ENCODE results near the gene LVRN.

The LVRN gene

GRCh38 chr5:115961381-115962238 lies 665 bp upstream of the LVRN start:
- no peak for DNase-seq (ENCODE audit: low spot score)

GRCh38 chr5:115962565-115963402 lies 509 bp downstream of the LVRN start:
- no peak for DNase-seq (ENCODE audit: low spot score)

- no peak for DNase-seq (ENCODE audit: low spot score)
Observed at GRCh38 chr5:115963566-115963965, 1.3 kb downstream of the LVRN start.

- no peak for DNase-seq (ENCODE audit: low spot score)
Observed at GRCh38 chr5:115968770-115969169, 6.5 kb downstream of the LVRN start.

DNA sequence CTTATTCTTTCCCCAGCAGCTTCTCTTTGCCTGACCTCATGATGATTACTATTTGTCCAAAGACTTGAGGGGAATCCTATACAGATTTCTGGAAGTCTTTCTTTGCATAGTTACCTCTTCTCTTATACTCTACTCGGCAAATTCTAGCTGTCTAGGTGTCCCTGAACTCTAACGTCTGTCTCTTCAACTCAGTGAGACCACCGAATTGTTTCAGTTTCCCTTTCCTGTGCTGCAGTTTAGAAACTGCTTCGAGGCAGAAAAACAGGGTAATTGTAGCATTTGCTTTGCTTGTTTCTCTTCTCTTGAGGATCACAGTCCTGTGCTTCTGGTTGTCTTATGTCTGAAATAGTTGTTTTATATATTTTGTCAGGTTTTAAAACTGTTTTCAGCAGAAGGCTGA lies 14.8 kb downstream of the LVRN start:
- DNase-seq (ENCODE audit: low spot score), result no peak

GRCh38 chr5:115977988-115978387 lies 15.7 kb downstream of the LVRN start:
- DNase-seq (ENCODE audit: low spot score), result no peak

GRCh38 chr5:115978779-115979178 lies 16.5 kb downstream of the LVRN start:
- DNase-seq (ENCODE audit: low spot score), result no peak

DNA sequence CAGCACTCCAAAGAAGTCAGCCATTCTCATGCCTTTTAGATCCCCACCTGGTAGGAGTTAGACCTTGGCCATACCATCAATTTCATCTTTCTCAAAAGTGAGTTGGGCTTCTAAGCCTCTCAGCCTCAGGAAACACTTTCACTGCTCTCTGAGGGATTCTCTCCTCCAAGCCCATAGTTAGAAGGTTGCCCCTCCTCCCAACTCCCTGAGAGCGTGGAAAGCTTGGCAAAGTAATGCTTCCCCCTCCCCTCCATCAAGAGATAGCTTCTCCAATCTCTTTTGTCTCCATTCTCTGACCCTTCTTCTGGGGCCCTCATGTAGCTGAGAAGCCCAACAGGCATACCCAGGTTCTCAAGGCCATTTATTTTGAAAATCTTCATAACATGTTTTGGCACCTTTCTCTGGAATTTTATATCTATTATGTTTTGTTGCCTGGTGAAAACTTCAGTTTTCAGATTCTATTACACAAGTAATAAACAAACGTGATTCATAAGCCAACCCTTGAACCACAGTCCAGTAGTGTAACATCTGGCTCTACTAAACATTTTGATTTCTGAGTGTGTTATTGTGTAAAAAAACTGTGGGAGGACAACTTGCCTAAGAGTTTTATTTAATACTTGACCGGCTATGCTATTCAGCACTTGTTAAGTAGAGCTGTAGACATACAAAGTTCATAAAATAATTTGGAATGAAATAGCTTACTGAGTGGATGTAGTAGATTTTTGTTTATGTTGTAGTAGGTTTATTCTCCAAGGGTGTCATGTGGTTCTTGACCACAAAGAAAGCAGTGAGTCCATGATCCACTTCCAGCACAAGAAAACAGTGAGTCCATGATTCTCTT lies 17.1 kb downstream of the LVRN start:
- DNase-seq (ENCODE audit: low spot score), result no peak

- no peak for DNase-seq (ENCODE audit: low spot score)
Observed at GRCh38 chr5:115983519-115983918, 21.2 kb downstream of the LVRN start.

GRCh38 chr5:115985802-115986757 lies 23.8 kb downstream of the LVRN start:
- DNase-seq (ENCODE audit: low spot score), result no peak

GRCh38 chr5:115988002-115988401 lies 25.7 kb downstream of the LVRN start:
- no peak for DNase-seq (ENCODE audit: low spot score)

GRCh38 chr5:115992848-115993350 lies 30.6 kb downstream of the LVRN start:
- DNase-seq (ENCODE audit: low spot score), result no peak

- no peak for DNase-seq (ENCODE audit: low spot score)
Observed at GRCh38 chr5:115995351-115995750, 33.1 kb downstream of the LVRN start.

GRCh38 chr5:116002116-116002906 lies 40.0 kb downstream of the LVRN start:
- DNase-seq (ENCODE audit: low spot score), result no peak

- no peak for DNase-seq (ENCODE audit: low spot score)
Observed at GRCh38 chr5:116004248-116004647, 42.0 kb downstream of the LVRN start.

GRCh38 chr5:116009806-116010205 lies 47.5 kb downstream of the LVRN start:
- DNase-seq (ENCODE audit: low spot score), result no peak

- DNase-seq (ENCODE audit: low spot score), result no peak
Observed at GRCh38 chr5:116011046-116011445, 48.8 kb downstream of the LVRN start.

DNA sequence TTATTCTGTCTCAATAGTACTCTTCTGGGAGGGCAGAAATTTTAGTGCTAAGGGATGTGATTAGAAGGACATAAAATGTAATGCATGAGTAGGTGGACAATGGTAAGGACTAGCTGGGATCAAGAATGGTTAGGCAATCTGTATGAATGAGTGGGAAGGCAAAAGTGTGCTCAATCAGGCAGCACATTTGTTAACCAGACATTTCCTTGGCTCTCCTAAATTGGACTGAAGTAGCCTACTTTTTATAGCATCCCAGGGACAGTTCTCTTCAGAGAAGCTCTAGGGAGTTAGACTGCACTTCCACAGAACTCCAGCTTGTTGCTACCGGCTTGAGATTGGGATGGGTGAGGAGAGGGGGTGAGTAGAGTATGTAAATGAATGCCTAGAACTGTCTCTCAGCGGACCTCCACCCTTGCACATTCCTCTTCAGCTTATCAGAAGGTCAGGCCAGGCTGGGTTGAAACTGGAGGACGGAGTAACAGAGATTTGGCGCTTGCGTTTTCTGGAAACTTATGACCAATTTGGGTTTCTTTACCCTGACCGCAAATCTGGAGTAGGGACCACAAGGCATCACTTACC lies 51.0 kb downstream of the LVRN start:
- DNase-seq (ENCODE audit: low spot score), result no peak

DNA sequence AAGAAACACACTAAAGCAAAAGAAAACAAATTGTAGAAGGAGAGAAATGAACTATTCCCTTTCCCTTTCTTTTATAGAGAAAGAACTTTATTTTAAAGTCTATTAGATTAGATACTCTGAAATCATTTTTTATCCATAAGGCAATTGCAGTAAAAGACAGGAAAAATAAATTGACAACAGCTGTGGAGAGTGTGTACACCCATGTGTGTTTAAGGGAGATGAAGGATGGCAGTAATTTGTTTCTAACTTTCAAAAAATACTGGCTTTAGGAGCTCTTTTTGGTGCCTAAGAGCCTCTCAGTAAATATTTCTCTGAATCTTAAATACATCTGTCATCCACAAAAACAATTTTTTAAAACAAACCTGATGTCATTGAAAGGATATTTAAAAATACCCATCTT lies 51.7 kb downstream of the LVRN start:
- DNase-seq (ENCODE audit: low spot score), result no peak

DNA sequence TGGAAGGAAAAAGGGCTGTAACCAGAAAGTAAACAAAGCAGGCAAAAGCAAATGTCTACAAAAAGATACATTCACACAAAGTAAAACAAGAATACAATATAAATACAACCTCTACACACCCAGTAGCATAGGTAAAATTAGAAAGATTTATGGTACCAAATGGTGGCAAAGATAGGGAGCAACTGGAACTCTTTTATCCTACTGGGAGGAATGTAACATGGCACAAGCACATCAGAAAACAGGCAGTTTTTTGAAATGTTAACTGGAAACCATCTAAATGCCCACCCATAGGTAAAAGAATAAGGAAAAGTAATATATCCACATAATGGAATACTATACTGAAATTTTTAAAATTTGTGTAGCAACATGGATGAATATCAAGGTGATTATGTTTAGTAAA lies 61.3 kb downstream of the LVRN start:
- no peak for DNase-seq (ENCODE audit: low spot score)
